Thoracic aorta (tissue), 2 donors: Measurements from ENCODE around the gene TOB2. TPM values are rescaled to one million over a fixed set of nuclear protein-coding genes. Genes with fewer than 3 reads are reported as not detected.

Experiments
- ATAC-seq: fragments of 150-250 bp; one replicate; pipeline ENCODE4 v1.8.0; 2017; ENCODE audit warnings: low read depth; ENCODE audit not compliant: insufficient number of reproducible peaks, low FRiP score
- DNase-seq: peaks from one replicate; pipeline ENCODE4 v3.0.0-alpha.2; 2020; ENCODE audit warnings: low spot score
- H3K27ac ChIP-seq, 2 donors: fragments of 200-600 bp; sonication (generic); 1 replicate in 1 of 2; 2 replicates in 1 of 2; pipeline ENCODE4 v1.5.1; 2016; ENCODE audit warnings: mild to moderate bottlenecking in 2 of 2, moderate library complexity in 2 of 2
- H3K27me3 ChIP-seq: fragments of 200-600 bp; sonication (generic); replicated peaks from 2 replicates; pipeline ENCODE4 v1.6.0; 2016; ENCODE audit warnings: mild to moderate bottlenecking; ENCODE audit not compliant: insufficient read depth
- H3K36me3 ChIP-seq: fragments of 200-600 bp; sonication (generic); one replicate; pipeline ENCODE4 v1.5.1; 2016
- H3K4me1 ChIP-seq, 2 donors: fragments of 200-600 bp; sonication (generic); 1 replicate in 1 of 2; 2 replicates in 1 of 2; pipeline versions ENCODE4 v1.5.1 to v1.6.0; 2016; ENCODE audit warnings: low read depth in 2 of 2, mild to moderate bottlenecking in 1 of 2; ENCODE audit not compliant: control insufficient read depth in 1 of 2
- H3K4me3 ChIP-seq: fragments of 200-600 bp; sonication (generic); 2 replicates; pipeline ENCODE4 v1.5.1; 2016; ENCODE audit warnings: mild to moderate bottlenecking
- H3K9me3 ChIP-seq: fragments of 200-600 bp; sonication (generic); 2 replicates; pipeline ENCODE4 v1.5.1; 2016
- CTCF ChIP-seq: fragments of 200-600 bp; sonication (generic); IDR thresholded peaks from one replicate; pipeline ENCODE4 v1.5.1; 2019; ENCODE audit warnings: antibody characterized with exemption
- total RNA-seq, 2 donors: library from RNA; depleted of rRNA; stranded (reverse); fragments of >200 nt; gene quantifications; one replicate each; pipeline versions ENCODE4 v1.1.0 to v1.2.3, GENCODE V29; 2016

Gene TOB2
- total RNA-seq, 2 donors from 2014 or later, result 45.5 to 56.5 TPM

GRCh38 chr22:41429232-41429950 lies 17.2 kb downstream of the TOB2 start:
- H3K4me3 ChIP-seq, result no peak overlapping the region
- H3K27ac ChIP-seq, result no peak overlapping the region
- H3K4me1 ChIP-seq, result peaks cover 0 to 7% of the 10 kb centered on the region in 2 donors
- DNase-seq (no peak), ATAC-seq (no peak)
- H3K9me3 ChIP-seq, result no peaks in the 10 kb centered on the region
- TF ChIP-seq CTCF, result no peak
- H3K36me3 ChIP-seq, result peaks cover 17% of the 10 kb centered on the region
- H3K27me3 ChIP-seq, result no peaks in the 10 kb centered on the region

- H3K36me3 ChIP-seq, result peaks cover 11% of the 10 kb centered on the region
- TF ChIP-seq CTCF, result no peak
These were observed 20.8 kb downstream of the TOB2 start for GRCh38 chr22:41425660-41426365.

GRCh38 chr22:41418717-41419116 lies 27.9 kb downstream of the TOB2 start:
- Histone ChIP-seq H3K36me3 (peaks cover 4% of the 10 kb centered on the region), H3K27ac (peak overlapping the region; percentile 90 to 92), H3K9me3 (no peaks in the 10 kb centered on the region), H3K27me3 (no peaks in the 10 kb centered on the region), H3K4me3 (no peak overlapping the region), H3K4me1 (peaks cover 31 to 50% of the 10 kb centered on the region in 2 donors)
- no peak for TF ChIP-seq CTCF
- DNase-seq, result no peak
- ATAC-seq, result no peak

More at GRCh38 chr22:41425660-41426365, 20.8 kb downstream of the TOB2 start:
- DNase-seq, result no peak
- H3K27ac ChIP-seq, result no peak overlapping the region
- no peak overlapping the region for H3K4me3 ChIP-seq
- H3K4me1 ChIP-seq, result no peaks in the 10 kb centered on the region
- ATAC-seq, result no peak
- H3K27me3 ChIP-seq, result no peaks in the 10 kb centered on the region
- no peaks in the 10 kb centered on the region for H3K9me3 ChIP-seq

GRCh38 chr22:41417622-41418390 lies 28.8 kb downstream of the TOB2 start:
- Histone ChIP-seq H3K27ac (peak overlapping the region; percentile 90 to 92), H3K27me3 (no peaks in the 10 kb centered on the region), H3K9me3 (no peaks in the 10 kb centered on the region), H3K4me3 (peak overlapping the region; percentile 49), H3K36me3 (no peaks in the 10 kb centered on the region), H3K4me1 (peaks cover 35 to 54% of the 10 kb centered on the region in 2 donors)
- DNase-seq, result peak; percentile 85
- peak; percentile 74 for ATAC-seq
- TF ChIP-seq CTCF, result no peak

- Histone ChIP-seq H3K27ac (peak overlapping the region; percentile 98), H3K4me3 (peak overlapping the region; percentile 94), H3K4me1 (peaks cover 57 to 76% of the 10 kb centered on the region in 2 donors), H3K27me3 (no peaks in the 10 kb centered on the region), H3K36me3 (no peaks in the 10 kb centered on the region), H3K9me3 (no peaks in the 10 kb centered on the region)
- TF ChIP-seq CTCF, result no peak
- DNase-seq (no peak), ATAC-seq (no peak)
These were observed 31.0 kb downstream of the TOB2 start for GRCh38 chr22:41415554-41415953.
